ENCODE measurements around the gene RPRML.

DNA sequence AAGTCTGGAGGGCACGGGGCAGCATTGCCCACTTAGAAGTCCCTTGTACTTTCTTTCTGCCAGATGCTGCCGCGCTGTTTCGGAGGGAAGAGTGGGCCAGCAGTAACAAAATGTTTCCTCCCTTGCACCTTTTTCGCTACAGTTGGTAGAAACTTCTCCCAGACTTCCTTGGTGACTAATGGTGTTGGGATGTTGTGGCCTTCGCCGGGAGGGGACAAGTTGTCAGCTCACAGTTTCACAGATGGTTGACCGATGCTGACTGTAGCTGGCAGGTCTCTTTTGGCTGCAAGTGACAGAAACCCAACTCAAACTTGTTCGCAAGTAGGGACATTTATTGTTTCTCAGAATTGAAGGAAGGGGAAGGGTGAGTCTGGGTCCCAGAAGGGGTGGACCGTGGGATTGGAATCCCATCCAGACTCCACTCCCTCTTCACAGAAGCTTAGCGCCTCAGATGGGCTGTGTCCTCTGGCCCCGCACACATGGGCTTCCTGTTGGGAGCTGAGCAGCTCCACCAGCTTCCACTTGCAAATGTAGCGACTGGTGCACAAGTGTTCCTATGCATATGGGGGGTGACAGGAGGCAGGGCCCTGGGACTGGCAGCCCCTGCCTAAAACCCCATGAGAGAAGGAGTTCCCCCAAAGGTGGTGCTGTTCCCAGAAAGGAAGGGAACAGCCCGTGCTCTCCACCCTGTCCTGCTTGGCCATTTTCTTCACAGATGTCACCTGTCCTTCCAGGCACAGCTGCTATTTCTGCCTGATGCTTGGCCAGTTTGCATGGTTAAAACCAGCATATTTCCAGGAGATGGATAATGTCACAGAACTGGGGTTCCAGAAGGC lies 30.9 kb upstream of the RPRML start:
- no peak for TF ChIP-seq EZH2phosphoT487 (IDR thresholded peaks at IDR 0.05; ENCODE audit: insufficient read depth, low read depth)
- no peak for TF ChIP-seq EZH2 (IDR thresholded peaks at IDR 0.05; ENCODE audit: insufficient read depth, poor library complexity, severe bottlenecking)
